ENCODE results near the gene SLC35B4.

DNA sequence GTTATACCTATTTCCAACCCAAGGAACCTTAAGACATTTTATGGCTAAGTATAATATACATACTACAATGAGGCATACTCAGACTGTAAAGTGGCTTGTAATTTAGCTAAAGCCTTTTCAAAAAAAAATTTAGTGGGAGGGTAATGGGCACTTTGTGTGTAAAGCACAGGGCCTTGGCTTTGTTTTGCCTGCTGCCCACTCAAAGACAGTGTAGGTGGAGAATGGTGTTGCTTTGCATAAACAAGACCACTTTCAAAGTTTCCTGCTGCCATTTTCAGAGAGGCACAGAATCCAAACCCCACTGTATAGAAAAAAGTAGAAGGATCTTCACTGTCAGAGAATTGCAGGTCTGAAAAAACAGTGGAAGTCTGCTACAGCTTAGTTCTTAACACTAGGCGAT is 21.2 kb upstream of the SLC35B4 start:
- no peak for TF ChIP-seq CTCF (IDR thresholded peaks at IDR 0.05; ENCODE audit: low read depth, low read length)
- TF ChIP-seq EZH2phosphoT487 (IDR thresholded peaks at IDR 0.05; ENCODE audit: low read depth) = no peak

Measured in OCI-LY3 (cell line).